Measurements from ENCODE around the gene MACROD2.

Gene MACROD2

GRCh38 chr20:15832512-15832911 lies 1837.2 kb downstream of the MACROD2 start:
- WGBS, 2 experiments = 95 to 96% methylated on average over 6 of the region's 6 CpGs
- Histone ChIP-seq H3K4me3 (ENCODE audit: insufficient read depth, low read depth, low read length) (no peak overlapping the region), H3K4me1 (ENCODE audit: control insufficient read depth, insufficient read depth, low read length) (no peaks in the 10 kb centered on the region), H3K27ac (ENCODE audit: insufficient read depth, low read depth, low read length, poor library complexity, severe bottlenecking) (no peak overlapping the region), H3K9me3 (ENCODE audit: control insufficient read depth, low read length) (peaks cover 3% of the 10 kb centered on the region), H3K27me3 (ENCODE audit: control insufficient read depth, insufficient read depth, low read length, poor library complexity, severe bottlenecking) (no peaks in the 10 kb centered on the region), H3K36me3 (ENCODE audit: control insufficient read depth, insufficient read depth, low read length) (no peaks in the 10 kb centered on the region)

GRCh38 chr20:15834857-15835256 lies 1839.5 kb downstream of the MACROD2 start:
- Histone ChIP-seq H3K4me3 (ENCODE audit: insufficient read depth, low read depth, low read length) (no peak overlapping the region), H3K4me1 (ENCODE audit: control insufficient read depth, insufficient read depth, low read length) (no peaks in the 10 kb centered on the region), H3K27me3 (ENCODE audit: control insufficient read depth, insufficient read depth, low read length, poor library complexity, severe bottlenecking) (no peaks in the 10 kb centered on the region), H3K27ac (ENCODE audit: insufficient read depth, low read depth, low read length, poor library complexity, severe bottlenecking) (no peak overlapping the region), H3K36me3 (ENCODE audit: control insufficient read depth, insufficient read depth, low read length) (no peaks in the 10 kb centered on the region), H3K9me3 (ENCODE audit: control insufficient read depth, low read length) (peaks cover 3% of the 10 kb centered on the region)
- 98 to 100% methylated on average over 1 to 3 of the region's 3 CpGs for WGBS, 2 experiments

DNA sequence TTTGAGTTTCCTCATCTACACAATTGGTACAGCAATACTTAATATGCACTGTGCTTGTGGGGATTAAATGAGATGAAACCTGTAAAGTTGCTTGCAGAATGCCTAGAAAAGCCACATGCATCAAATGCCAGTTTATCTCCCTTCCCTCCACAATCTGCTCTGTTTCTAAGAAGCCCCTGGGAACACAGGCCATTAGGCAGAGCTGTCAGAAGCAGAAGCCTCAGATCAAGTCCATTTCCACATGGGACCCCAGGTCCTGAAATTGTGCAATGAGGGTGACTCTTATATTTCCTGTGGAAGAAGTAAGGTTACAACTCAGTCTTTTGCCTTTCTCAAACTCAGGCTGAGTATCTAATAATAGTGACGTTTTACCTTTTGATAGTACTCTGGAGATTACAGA lies 1840.5 kb downstream of the MACROD2 start:
- 70 to 94% methylated on average over 1 of the region's 1 CpG for WGBS, 2 experiments
- Histone ChIP-seq H3K36me3 (ENCODE audit: control insufficient read depth, insufficient read depth, low read length) (no peaks in the 10 kb centered on the region), H3K27ac (ENCODE audit: insufficient read depth, low read depth, low read length, poor library complexity, severe bottlenecking) (no peak overlapping the region), H3K9me3 (ENCODE audit: control insufficient read depth, low read length) (peaks cover 3% of the 10 kb centered on the region), H3K4me1 (ENCODE audit: control insufficient read depth, insufficient read depth, low read length) (no peaks in the 10 kb centered on the region), H3K27me3 (ENCODE audit: control insufficient read depth, insufficient read depth, low read length, poor library complexity, severe bottlenecking) (no peaks in the 10 kb centered on the region), H3K4me3 (ENCODE audit: insufficient read depth, low read depth, low read length) (no peak overlapping the region)

GRCh38 chr20:15836634-15837033 lies 1841.3 kb downstream of the MACROD2 start:
- H3K27me3 ChIP-seq (ENCODE audit: control insufficient read depth, insufficient read depth, low read length, poor library complexity, severe bottlenecking) = no peaks in the 10 kb centered on the region
- H3K4me1 ChIP-seq (ENCODE audit: control insufficient read depth, insufficient read depth, low read length) = no peaks in the 10 kb centered on the region
- 96 to 100% methylated on average over 2 of the region's 2 CpGs for WGBS, 2 experiments
- no peak overlapping the region for H3K27ac ChIP-seq (ENCODE audit: insufficient read depth, low read depth, low read length, poor library complexity, severe bottlenecking)
- no peak overlapping the region for H3K4me3 ChIP-seq (ENCODE audit: insufficient read depth, low read depth, low read length)
- H3K9me3 ChIP-seq (ENCODE audit: control insufficient read depth, low read length) = no peaks in the 10 kb centered on the region
- H3K36me3 ChIP-seq (ENCODE audit: control insufficient read depth, insufficient read depth, low read length) = no peaks in the 10 kb centered on the region

GRCh38 chr20:15837563-15837962 lies 1842.2 kb downstream of the MACROD2 start:
- H3K36me3 ChIP-seq (ENCODE audit: control insufficient read depth, insufficient read depth, low read length) = no peaks in the 10 kb centered on the region
- no peaks in the 10 kb centered on the region for H3K27me3 ChIP-seq (ENCODE audit: control insufficient read depth, insufficient read depth, low read length, poor library complexity, severe bottlenecking)
- H3K4me1 ChIP-seq (ENCODE audit: control insufficient read depth, insufficient read depth, low read length) = no peaks in the 10 kb centered on the region
- no peak overlapping the region for H3K27ac ChIP-seq (ENCODE audit: insufficient read depth, low read depth, low read length, poor library complexity, severe bottlenecking)
- 93 to 97% methylated on average over 3 of the region's 3 CpGs for WGBS, 2 experiments
- H3K4me3 ChIP-seq (ENCODE audit: insufficient read depth, low read depth, low read length) = no peak overlapping the region
- H3K9me3 ChIP-seq (ENCODE audit: control insufficient read depth, low read length) = no peaks in the 10 kb centered on the region

- H3K4me1 ChIP-seq (ENCODE audit: control insufficient read depth, insufficient read depth, low read length) = no peaks in the 10 kb centered on the region
- H3K4me3 ChIP-seq (ENCODE audit: insufficient read depth, low read depth, low read length) = no peak overlapping the region
- no peaks in the 10 kb centered on the region for H3K9me3 ChIP-seq (ENCODE audit: control insufficient read depth, low read length)
- H3K27ac ChIP-seq (ENCODE audit: insufficient read depth, low read depth, low read length, poor library complexity, severe bottlenecking) = no peak overlapping the region
- 94 to 97% methylated on average over 2 of the region's 2 CpGs for WGBS, 2 experiments
- H3K36me3 ChIP-seq (ENCODE audit: control insufficient read depth, insufficient read depth, low read length) = no peaks in the 10 kb centered on the region
- H3K27me3 ChIP-seq (ENCODE audit: control insufficient read depth, insufficient read depth, low read length, poor library complexity, severe bottlenecking) = no peaks in the 10 kb centered on the region
These were observed 1843.2 kb downstream of the MACROD2 start for GRCh38 chr20:15838466-15838865.

DNA sequence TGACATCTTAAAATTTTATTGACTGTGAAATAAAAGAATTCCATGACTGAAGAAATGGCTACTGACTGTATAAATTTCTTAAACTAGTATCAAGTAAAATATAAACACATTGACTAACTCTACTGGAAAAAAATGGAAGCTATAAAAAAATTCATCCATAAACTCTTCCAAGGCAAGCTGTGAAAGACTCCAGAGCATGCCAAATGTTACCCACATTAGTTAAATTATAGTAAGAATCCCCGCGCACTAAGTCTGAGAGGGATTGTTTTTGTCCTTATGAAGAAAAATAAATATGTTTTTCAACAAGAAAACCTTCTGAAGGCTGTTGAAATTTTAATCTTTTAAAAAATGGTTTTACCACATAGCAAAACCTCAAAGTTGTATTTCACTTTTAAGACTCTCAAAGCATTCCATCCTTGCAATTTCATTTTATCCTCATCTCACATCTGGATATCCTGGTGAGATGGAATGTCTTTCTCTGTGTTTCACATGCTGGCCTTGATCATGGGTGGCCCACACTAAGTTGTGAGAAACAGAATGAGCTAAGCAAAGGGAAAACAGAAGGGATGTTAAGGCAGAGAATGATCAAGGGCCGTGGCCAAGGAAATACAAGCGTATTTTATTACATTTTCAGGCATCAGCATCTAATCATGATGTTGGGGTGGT lies 1845.5 kb downstream of the MACROD2 start:
- Histone ChIP-seq H3K36me3 (ENCODE audit: control insufficient read depth, insufficient read depth, low read length) (no peaks in the 10 kb centered on the region), H3K27me3 (ENCODE audit: control insufficient read depth, insufficient read depth, low read length, poor library complexity, severe bottlenecking) (no peaks in the 10 kb centered on the region), H3K4me3 (ENCODE audit: insufficient read depth, low read depth, low read length) (no peak overlapping the region), H3K27ac (ENCODE audit: insufficient read depth, low read depth, low read length, poor library complexity, severe bottlenecking) (no peak overlapping the region), H3K4me1 (ENCODE audit: control insufficient read depth, insufficient read depth, low read length) (no peaks in the 10 kb centered on the region), H3K9me3 (ENCODE audit: control insufficient read depth, low read length) (no peaks in the 10 kb centered on the region)
- 50% methylated on average over 4 of the region's 4 CpGs for whole genome bisulfite sequencing, 2 experiments

DNA sequence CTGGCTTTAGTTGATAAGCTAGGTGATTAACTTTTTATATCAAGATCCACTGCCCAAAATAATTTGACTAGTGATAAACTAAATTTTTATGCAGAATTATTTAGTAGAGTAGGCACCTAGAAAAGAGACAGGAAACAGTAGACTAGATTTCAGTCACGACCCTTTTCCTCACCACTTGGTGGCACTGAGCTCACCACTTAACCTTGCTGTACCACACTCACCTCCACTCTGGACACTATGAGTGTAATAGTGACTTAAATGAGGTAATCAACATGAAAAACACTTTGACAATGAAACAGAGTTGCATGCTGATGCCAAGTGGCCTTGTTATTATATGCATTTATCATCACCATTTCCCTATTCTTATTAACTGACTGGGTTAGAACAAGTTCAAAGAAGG lies 1847.6 kb downstream of the MACROD2 start:
- no peaks in the 10 kb centered on the region for H3K9me3 ChIP-seq (ENCODE audit: control insufficient read depth, low read length)

GRCh38 chr20:15843777-15844176 lies 1848.5 kb downstream of the MACROD2 start:
- Histone ChIP-seq H3K27ac (ENCODE audit: insufficient read depth, low read depth, low read length, poor library complexity, severe bottlenecking) (no peak overlapping the region), H3K9me3 (ENCODE audit: control insufficient read depth, low read length) (no peaks in the 10 kb centered on the region), H3K4me1 (ENCODE audit: control insufficient read depth, insufficient read depth, low read length) (no peaks in the 10 kb centered on the region), H3K4me3 (ENCODE audit: insufficient read depth, low read depth, low read length) (no peak overlapping the region), H3K36me3 (ENCODE audit: control insufficient read depth, insufficient read depth, low read length) (no peaks in the 10 kb centered on the region), H3K27me3 (ENCODE audit: control insufficient read depth, insufficient read depth, low read length, poor library complexity, severe bottlenecking) (no peaks in the 10 kb centered on the region)
- WGBS, 2 experiments = 89 to 96% methylated on average over 1 of the region's 1 CpG

More for the DNA sequence above, 1847.6 kb downstream of the MACROD2 start:
- Histone ChIP-seq H3K27me3 (ENCODE audit: control insufficient read depth, insufficient read depth, low read length, poor library complexity, severe bottlenecking) (no peaks in the 10 kb centered on the region), H3K36me3 (ENCODE audit: control insufficient read depth, insufficient read depth, low read length) (no peaks in the 10 kb centered on the region), H3K4me1 (ENCODE audit: control insufficient read depth, insufficient read depth, low read length) (no peaks in the 10 kb centered on the region), H3K4me3 (ENCODE audit: insufficient read depth, low read depth, low read length) (no peak overlapping the region), H3K27ac (ENCODE audit: insufficient read depth, low read depth, low read length, poor library complexity, severe bottlenecking) (no peak overlapping the region)
- WGBS, 2 experiments = 91% methylated on average over 1 of the region's 1 CpG; no CpG with 5 or more reads in 1 of the 2 experiments

DNA sequence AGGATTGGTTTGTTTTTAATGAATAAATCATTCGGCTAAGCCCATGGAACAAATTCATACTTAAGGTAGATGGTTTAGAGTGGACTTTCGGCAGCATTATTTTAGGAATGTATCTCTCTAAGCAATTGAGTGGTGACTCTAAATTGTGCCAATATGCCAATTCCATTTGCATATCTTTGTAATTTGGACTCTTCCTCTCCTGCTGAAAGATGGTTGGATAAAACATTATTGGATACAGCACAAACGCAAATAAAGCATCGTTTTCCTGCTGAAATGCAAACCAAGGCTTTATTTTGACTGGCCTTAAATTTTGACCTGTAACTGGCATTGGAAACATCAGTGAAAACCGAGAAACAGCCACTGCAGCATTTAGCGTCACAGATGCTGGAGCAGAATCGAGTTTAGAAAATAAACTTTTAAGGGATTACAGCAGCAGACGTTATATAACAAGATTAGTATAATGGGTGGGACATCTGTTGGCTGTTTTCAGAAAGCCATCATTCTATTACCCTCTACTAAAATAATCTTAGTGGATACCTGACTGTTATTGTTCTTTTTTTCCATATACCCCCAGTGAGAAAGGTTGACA lies 1852.0 kb downstream of the MACROD2 start:
- Histone ChIP-seq H3K27ac (ENCODE audit: insufficient read depth, low read depth, low read length, poor library complexity, severe bottlenecking) (no peak overlapping the region), H3K9me3 (ENCODE audit: control insufficient read depth, low read length) (no peaks in the 10 kb centered on the region), H3K36me3 (ENCODE audit: control insufficient read depth, insufficient read depth, low read length) (no peaks in the 10 kb centered on the region), H3K27me3 (ENCODE audit: control insufficient read depth, insufficient read depth, low read length, poor library complexity, severe bottlenecking) (no peaks in the 10 kb centered on the region), H3K4me1 (ENCODE audit: control insufficient read depth, insufficient read depth, low read length) (no peaks in the 10 kb centered on the region), H3K4me3 (ENCODE audit: insufficient read depth, low read depth, low read length) (no peak overlapping the region)
- WGBS, 2 experiments = 94% methylated on average over 7 to 8 of the region's 8 CpGs
